ENCODE data around the gene SNAPC4.

DNA sequence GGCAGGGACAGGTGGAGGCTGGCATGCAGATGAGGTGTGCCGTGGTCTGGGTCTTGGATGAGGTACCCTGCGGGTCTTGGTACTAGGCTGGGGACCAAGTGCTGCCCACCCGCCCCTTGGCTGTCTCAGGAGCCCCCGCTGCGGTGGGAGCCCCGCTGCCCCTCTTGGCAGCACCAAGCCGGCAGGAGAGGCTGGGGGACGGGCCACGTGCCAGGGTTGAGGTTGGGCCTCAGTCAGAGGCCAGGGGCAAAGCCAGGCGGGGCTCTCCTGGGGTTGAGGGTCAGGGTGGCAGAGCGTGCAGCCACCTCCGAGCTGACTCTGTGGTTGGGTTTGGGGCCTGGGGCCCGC, 28.5 kb downstream of the SNAPC4 start:
- no peak for TF ChIP-seq CTCF (IDR thresholded peaks at IDR 0.05; ENCODE audit: insufficient read depth, low read length, poor library complexity, severe bottlenecking)
- TF ChIP-seq EZH2phosphoT487 (conservative IDR thresholded peaks at IDR 0.05; ENCODE audit: low read length) = no peak
